T-helper 2 cell (primary cell): Measurements from ENCODE around the gene RCHY1.
A peak's percentile ranks its signal among the peaks of the same experiment; 100 is the strongest.
"Not testable (repeated sequence)": the region's sequence is repeated elsewhere in the genome, so short reads cannot be mapped to it uniquely, and the experiment has no call there.

Experiments
- DNase-seq, 5 experiments: peaks; one replicate each; pipeline versions ENCODE4 v3.0.0 to v3.0.0-alpha.2; 2012 to 2022

Gene RCHY1

DNA sequence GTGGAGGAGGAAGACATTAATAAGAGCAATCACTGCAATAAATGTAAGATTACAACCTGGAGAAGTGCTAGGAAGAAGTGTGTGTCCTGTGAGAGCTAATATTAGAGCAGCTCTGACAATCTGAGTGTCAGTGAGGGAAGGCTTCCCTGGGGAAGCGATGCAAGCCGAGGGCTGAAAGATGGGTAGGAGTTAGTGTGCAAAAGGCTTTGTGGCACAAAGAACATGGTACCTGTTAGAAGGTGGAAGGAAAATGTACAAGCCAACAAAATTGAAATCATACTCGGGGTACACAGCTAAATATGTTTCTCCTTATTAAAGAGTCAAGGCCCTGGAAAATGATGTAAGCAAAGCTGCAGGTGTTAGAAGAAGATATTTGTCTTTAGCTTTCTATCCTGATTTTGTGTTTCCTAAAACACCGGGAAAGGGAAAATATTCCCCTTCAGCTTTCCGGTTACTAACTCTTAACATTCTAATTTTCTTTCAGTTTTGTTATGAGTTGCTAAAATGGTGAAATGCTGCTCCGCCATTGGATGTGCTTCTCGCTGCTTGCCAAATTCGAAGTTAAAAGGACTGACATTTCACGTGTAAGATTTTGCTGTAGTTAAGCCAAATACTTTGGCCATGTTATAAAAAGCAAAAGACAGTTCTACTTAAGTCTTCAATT lies 878 bp upstream of the RCHY1 start:
- DNase-seq = peak in 3 of 5 experiments; percentile 15 to 83 (median 21)

DNA sequence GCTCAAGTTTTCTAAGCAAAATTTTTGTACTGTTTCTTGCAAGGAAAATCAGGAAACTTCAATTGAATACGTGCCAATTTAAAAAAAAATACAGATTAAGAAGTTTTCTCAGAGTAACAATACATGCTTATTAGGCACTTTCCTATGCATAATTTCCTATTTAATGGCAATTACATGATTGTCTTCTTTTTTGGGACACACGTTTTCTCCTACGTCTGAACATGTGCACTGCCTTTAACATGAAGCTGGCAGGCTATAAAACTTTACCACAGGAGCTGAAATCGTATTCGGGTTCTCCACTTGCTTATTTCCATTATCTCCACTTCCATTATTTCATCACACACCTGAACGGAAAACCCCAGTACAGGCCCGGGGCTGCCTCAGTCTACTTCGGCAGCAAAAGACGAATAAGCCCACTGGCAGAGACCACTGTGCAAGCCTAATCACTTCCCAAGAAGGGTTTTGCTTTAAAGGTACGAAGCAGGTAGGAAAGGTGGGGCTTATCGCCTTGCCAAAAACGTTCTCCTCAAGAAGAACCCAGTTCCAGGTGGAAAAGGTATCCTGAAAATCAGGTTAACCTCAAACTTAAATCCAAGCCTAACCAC lies 575 bp downstream of the RCHY1 start:
- DNase-seq = peak in 1 of 5 experiments; percentile 19

DNA sequence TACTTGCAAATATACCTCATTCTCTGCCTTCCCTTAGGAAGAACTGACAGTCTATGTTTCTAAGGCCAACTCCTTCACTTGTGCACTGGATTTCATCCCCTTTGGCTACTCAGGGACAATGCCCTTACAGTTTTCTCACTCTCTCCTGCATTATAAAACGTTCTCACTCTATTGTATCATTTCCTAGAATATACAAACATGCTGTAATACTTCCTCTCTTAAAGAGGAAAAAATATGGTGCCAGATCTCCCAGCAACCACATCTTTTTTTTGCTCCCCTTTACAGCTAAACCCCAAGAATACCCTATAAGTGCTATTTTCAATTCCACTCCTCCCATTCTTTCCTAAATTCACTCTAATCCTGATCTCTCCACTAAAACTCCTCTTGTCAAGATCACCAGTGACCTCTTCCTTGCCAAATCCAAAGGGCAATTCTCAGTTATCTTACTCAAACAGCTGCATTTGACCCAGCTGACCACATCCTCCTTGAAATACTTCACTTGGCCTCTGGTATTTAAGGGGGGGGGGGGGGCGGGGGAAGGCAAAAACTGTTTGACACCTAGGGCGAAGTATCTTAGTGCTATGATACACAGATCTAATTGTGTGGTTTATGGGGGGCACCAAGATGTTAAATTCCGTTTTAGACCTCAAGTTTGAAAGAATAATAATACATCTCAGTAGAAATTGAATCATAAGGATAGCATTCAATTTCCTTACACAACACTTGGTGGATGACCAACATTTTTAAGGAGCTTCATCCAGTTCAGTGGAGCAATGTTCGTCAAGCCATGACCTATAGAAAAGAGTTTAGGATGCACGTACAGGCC lies 1.6 kb downstream of the RCHY1 start:
- DNase-seq = peak in 2 of 5 experiments; percentile 10 to 54

DNA sequence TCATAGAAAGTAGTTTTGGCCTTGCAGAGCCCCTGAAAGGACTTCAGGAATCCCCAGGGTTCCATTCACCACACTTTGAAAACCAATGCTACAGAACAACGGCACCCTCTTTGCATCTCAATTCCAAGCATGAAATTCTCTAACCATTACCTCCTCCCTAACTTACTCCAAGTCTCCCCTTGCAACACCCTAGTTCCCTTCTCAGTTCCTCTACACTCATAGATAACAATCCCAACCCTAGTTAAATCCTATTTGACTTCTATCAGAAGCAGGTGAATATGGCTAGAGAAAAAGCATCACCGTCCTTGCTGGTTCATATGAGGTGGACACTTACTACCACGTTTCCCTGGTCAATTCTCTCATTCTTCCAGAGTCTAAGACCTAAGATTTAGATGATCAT lies 2.4 kb downstream of the RCHY1 start:
- DNase-seq = no peak

DNA sequence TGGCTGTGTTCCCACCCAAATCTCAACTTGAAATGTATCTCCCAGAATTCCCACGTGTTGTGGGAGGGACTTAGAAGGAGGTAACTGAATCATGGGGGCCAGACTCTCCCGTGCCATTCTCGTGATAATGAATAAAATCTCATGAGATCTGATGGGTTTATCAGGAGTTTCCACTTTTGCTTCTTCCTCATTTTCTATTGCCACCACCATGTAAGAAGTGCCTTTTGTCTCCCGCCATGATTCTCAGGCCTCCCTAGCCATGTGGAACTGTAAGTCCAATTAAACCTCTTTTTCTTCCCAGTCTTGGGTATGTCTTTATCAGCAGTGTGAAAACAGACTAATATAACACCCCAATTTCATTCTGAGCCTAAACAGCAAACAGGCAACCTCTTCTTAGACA lies 4.6 kb downstream of the RCHY1 start:
- DNase-seq = not testable (repeated sequence)

DNA sequence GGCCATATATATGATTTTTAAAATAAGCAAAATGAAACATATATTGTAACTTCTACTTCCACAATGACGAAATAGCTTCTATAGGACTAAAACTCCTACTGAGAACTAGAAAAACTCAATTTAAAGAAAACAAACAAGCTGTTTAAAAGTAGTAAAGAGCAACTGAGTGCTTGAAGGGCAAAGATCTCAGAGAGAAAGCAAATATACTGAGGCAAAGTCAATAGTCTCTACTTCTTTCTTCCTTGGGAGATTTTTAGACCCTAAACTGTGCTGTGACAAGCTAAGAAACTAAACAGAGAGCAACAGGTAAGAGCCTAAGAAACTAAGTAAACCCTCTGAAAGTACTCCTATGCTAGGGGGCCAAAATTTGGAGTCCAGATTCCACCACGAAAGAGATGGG lies 8.6 kb downstream of the RCHY1 start:
- DNase-seq = no peak

DNA sequence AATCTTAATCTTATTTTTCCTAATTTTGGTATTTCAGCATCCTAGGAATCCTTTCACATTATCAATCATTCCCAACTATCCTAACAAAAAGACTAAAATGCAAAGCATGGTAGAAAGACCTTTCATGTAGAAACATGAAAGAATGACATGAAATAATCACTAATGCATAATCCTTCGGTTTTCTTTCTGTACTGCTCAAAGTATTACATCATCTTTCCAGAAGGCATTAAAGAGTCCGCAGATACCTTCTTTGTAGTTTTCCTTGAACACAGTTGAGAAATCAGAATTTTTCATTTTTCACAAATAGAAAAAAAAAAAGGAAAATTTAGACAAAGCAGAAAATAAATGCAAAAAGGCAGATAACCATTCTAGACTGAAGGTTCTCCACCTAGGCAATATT lies 11.5 kb downstream of the RCHY1 start:
- DNase-seq = no peak

DNA sequence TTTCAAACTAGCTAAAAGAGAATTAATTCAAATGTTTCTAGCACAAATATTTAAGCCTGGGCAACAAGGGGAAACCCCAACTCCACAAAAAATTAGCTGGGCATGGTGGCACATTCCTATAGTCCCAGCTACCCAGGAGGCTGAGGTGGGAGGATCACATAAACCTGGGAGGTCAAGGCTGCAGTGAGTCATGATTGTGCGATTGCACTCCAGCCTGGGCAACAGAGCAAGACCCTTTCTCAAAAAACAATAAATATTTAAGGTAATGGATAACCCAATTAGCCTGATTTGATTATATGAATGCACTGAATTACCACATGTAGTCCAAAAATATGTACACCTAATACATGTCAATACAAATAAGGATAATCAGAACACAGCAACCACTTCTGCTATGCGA lies 14.3 kb downstream of the RCHY1 start:
- DNase-seq = no peak

DNA sequence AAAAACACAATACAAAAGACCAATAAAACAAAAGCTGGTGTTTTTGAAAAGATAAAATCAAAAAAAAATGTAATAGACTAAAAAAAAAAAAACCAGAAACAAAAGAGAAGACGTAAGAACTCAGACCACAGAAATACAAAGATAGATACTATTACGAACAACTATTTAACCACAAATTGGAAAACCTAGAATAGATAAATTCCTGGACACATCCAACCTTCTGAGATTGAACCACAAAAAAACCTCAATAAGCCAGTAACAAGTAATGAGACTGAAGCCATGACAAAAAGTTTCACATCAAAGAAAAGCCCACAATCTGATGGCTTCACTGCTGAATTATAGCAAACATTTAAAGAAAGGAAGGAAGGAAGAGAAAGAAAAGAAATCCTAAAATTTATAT lies 16.2 kb downstream of the RCHY1 start:
- no peak for DNase-seq

DNA sequence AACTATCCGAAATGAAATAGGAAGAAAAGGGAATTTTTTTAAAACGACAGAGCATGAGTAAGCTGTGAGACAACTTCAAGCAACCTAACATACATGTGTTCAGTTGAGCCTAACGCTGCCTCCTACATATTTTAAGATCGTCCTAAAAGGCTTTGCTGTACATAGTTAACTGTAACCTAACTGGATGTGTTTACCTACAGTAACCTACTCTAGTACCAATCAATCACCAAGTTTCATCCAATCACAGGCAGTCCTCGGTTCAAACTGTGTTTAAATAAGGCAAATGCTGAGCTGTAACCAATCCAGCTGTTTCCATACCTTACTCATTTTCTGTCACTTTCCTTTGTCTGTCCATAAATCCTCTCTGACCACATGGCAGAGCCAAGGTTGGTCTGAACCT lies 17.1 kb downstream of the RCHY1 start:
- DNase-seq = no peak

DNA sequence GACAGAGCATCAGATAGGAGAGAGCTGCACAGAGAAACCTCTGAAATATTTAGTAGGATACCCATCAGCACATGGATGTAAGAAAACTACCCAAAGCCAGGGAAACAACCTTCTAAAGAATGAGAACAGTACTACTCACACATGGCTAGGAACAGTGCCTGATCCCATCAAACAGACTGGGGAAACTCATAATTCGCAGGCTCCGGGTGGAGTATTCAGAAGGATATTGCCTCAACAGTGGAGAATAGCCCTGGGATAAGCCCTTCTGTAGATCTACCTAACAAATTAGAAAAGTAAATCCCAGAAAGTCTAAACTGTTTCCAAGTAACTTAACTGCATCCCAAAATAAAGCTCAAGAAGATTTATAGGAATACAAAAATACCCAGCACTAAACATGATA lies 17.8 kb downstream of the RCHY1 start:
- no peak for DNase-seq

DNA sequence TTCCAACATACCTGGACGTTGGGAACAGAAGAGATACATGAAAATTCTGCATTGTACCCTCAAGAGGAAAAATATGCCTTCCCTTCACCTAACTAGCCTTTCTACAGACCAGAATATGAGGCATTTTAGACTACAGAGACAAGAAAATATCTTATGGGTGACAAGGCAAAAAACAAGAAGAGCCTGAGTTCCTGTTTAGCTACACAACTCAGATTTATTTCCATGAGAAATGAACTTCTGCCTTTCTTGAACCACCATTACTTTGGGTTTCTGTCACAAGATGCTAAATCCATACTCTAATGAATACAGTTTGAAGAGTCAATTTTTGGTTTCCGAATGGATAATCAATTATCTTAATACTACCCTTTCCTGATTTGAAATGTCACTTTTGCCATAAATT lies 18.7 kb downstream of the RCHY1 start:
- no peak for DNase-seq

DNA sequence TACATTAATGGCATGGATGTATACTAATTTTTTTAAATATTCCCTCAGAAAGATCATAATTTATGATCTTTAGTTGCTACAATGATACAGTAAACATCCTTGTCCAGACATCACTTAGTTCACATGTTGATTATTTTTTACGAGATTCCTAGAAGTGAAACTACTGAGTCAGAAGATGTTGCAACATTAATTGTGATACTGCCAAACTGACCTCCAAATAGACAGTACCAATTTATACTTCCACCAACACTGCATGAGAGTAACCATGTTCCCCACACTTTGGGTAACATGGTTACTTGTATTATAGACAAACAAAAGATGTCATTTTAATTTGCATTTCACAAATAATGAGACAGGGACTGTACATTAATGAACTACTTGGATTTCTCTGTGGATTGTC lies 19.6 kb downstream of the RCHY1 start:
- no peak for DNase-seq

DNA sequence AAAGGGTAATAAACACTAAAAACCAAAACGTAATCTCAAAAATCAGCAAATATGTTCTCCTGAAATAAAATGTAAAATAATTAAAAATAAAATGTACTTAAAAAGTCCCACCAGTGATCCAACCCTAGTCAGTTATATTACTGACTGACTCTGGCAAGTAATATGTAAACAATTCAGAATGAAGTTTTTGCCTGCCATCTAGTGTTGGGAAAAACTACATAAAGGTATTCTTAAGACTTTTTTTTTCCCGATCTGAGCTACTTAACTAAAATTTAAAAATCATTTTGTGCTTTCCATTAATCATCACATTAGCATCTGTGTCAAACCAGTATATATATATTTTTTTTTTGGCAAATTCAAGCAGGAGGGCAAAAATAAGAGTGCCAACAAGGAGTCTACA lies 24.0 kb downstream of the RCHY1 start:
- DNase-seq = no peak

DNA sequence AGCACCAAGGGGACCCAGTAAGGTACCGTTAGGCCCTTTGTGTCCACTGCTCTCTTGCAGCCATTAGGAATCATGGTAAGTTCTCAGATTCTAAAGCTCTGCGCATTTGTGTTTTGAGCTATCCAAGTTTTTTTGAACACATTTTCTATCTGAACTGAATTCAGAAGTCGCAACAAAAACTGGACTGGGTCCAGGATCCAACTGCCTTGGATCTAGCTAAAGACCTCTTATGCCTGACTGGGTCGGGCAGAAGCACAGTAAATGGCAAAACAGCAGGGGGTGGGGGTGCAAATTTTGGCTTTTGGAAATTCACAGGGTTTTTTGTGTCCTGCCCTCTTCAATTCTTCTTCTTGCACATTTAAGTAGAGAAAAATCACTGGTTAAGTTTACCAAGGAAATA lies 30.0 kb downstream of the RCHY1 start:
- no peak for DNase-seq

DNA sequence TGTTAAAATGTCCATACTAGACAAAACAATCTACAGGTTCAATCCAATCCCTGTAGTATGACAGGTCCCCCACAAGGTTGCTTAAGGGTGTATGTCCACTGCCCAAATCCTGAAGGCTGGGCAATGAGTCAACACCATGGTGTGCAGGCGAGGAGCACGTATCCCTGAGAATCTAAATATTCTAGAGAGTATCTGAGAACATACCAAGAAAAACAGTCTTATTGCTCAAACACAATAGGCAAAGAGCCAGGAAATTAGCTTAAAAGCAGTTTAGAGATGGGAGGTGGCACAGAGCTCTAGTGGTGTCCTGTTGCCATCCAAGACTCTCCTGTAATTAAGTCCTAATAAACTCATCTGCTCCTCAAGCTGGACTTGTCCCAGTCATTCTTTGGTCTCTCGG lies 37.0 kb downstream of the RCHY1 start:
- DNase-seq = no peak

DNA sequence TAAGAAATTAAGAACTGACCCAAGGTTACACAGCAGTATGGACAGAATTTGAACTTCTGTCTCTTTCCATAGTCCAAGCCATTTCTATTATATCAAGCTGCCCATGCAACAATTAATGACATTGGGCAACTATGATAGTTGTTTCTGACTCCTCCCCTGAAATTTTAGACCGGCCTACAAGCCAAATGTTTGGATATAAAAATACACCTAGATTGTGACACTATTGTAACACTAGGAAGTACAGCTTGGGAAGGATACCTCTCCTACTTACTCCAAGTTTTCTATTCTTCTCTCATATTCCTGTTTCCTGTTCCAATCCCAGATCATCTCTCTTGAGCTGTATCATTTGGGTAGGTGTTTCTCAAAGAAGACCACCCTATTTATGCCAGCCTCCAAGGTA lies 43.5 kb downstream of the RCHY1 start:
- no peak for DNase-seq

DNA sequence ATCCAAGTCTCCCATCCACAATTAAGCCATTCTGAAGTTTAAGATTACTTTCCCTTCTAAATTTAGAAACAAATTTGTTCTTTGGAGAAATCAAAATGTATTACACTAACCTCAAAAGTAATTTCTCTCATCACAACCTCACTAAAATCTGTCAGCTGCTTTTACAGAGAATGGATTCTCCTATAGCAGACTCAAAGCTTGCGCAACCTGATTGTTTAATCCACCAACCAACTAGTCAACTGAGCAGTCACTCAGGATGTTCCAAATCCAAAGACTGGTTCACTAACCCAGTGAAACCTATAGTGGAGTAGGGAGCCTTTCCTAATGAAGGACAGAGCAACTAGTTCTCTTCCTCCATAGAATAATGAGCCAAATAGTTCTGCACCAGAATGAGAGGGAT lies 44.3 kb downstream of the RCHY1 start:
- DNase-seq = no peak

DNA sequence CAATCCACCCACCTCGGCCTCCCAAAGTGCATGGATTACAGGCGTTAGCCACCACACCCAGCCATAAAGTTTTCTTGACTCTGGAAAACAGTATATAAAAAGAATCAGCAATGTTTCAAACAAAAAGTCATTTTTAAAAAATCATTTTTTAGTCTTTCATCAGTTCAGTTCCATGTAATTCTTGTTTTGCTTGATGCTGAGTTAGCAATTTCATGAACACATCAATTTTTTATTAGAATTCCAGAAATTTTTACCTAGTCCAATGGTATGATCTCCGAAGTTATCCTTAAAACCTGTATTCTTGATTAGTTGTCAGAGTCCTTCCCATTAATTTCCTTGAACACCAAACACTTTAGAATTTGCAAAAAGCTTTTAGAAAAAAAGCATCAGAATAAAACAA lies 56.8 kb downstream of the RCHY1 start:
- no peak for DNase-seq

DNA sequence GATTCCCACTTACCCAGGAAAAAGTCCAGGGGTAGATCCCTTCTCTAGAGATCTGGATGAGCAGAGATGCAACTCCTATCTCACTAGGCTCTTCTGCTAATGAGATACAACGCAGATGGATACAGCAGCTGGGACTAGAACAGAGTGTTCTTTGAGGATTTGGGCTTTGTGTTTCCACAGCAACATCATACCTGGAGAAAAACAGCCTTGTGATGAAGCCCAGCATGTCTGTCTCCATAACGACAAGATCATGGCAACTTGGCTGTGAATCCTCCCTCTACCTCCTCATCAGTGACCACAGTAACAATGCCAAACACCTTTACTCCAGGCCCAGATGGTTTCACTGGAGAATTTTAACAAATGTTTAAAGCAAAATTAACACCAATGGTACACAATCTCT lies 80.1 kb downstream of the RCHY1 start:
- DNase-seq = no peak

DNA sequence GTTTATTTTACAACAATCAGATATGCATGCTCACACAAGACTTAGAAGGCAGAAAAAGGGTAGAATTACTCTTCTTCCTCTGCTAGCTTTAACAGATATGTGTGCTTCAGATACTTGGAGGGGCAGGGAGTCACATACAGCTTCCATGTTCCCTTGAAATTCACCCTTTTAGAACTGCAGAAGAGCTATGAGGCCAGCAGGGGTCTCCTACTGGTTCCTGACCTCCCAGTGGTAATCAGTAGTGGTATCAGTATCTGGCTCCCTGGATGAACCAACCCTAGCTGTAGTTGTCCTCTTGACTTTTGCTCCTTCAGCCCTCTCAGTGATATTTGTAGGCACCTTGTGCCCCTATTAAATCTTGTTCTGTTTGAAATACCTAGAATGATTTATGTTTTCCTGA lies 81.5 kb downstream of the RCHY1 start:
- peak in 1 of 5 experiments; percentile 15 for DNase-seq

DNA sequence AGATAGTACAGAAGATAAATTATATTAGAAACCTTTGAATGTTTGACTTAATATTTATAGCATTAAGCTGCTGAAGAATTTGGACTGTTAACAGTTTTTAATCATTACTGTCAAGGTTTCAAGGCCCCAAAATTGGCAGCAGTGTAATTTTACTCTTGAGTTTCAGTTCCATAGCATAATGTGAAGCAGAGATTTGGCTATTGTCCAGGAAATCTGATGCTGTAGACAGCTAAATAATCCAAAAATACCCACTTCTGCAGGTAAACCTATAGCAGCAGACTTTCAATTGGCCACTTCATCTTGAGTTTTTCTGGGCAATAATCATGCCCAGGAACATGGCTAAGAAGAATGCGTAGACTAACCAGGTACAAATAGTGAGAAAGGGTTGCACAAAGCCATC lies 85.0 kb downstream of the RCHY1 start:
- DNase-seq = no peak
